Loucy (cell line): ENCODE results near the gene ZNF471.

ENCODE experiments used
- H2AFZ ChIP-seq: fragments of 200-600 bp; sonication (generic); 2 replicates; pipeline ENCODE4 v1.6.0; 2016; ENCODE audit warnings: antibody characterized with exemption, mild to moderate bottlenecking, low read length, moderate library complexity
- H3F3A ChIP-seq: fragments of 200-600 bp; 2 replicates; pipeline ENCODE4 v1.6.0; 2016; ENCODE audit warnings: antibody characterized with exemption, low read depth, mild to moderate bottlenecking
- H3K27me3 ChIP-seq: fragments of 200-600 bp; sonication (generic); 2 replicates; pipeline ENCODE4 v1.6.1; 2014; ENCODE audit warnings: low read length, mild to moderate bottlenecking; ENCODE audit not compliant: insufficient read depth, poor library complexity, severe bottlenecking
- H3K36me3 ChIP-seq: fragments of 200-600 bp; sonication (generic); 2 replicates; pipeline ENCODE4 v1.6.1; 2016; ENCODE audit warnings: low read length; ENCODE audit not compliant: insufficient read depth
- H3K4me1 ChIP-seq: fragments of 200-600 bp; sonication (generic); 2 replicates; pipeline ENCODE4 v1.5.1; 2014; ENCODE audit warnings: low read length, mild to moderate bottlenecking; ENCODE audit not compliant: insufficient read depth, poor library complexity, severe bottlenecking
- H3K4me2 ChIP-seq: fragments of 200-600 bp; sonication (generic); 2 replicates; pipeline ENCODE4 v1.6.0; 2014; ENCODE audit warnings: antibody characterized with exemption, low read length, low read depth, mild to moderate bottlenecking; ENCODE audit not compliant: poor library complexity, severe bottlenecking
- H3K4me3 ChIP-seq: fragments of 200-600 bp; sonication (generic); 2 replicates; pipeline ENCODE4 v1.5.1; 2014; ENCODE audit warnings: low read length, mild to moderate bottlenecking, mixed read lengths; ENCODE audit not compliant: poor library complexity, severe bottlenecking
- H3K79me2 ChIP-seq: fragments of 200-600 bp; sonication (generic); 2 replicates; pipeline ENCODE4 v1.6.1; 2014; ENCODE audit warnings: low read length; ENCODE audit not compliant: insufficient read depth
- H3K9ac ChIP-seq: fragments of 200-600 bp; sonication (generic); 2 replicates; pipeline ENCODE4 v1.6.0; 2014; ENCODE audit warnings: mild to moderate bottlenecking, low read depth, low read length, moderate library complexity; ENCODE audit not compliant: poor library complexity, severe bottlenecking
- H3K9me2 ChIP-seq: fragments of 200-600 bp; sonication (generic); replicated peaks from 2 replicates; pipeline ENCODE4 v1.6.1; 2016; ENCODE audit warnings: low read depth, low read length, mixed read lengths
- H3K9me3 ChIP-seq: fragments of 200-600 bp; sonication (generic); 2 replicates; pipeline ENCODE4 v1.6.1; 2014; ENCODE audit warnings: mild to moderate bottlenecking, antibody characterized with exemption, low read length, low read depth; ENCODE audit not compliant: insufficient read depth
- H4K20me1 ChIP-seq: fragments of 200-600 bp; sonication (generic); 2 replicates; pipeline ENCODE4 v1.6.0; 2014; ENCODE audit warnings: antibody characterized with exemption, low read length, mild to moderate bottlenecking; ENCODE audit not compliant: insufficient read depth, poor library complexity, severe bottlenecking
- CTCF ChIP-seq: fragments of 200-600 bp; sonication (generic); conservative IDR thresholded peaks from 2 replicates; pipeline ENCODE4 v1.5.1; 2014; ENCODE audit warnings: mild to moderate bottlenecking, antibody characterized with exemption, low read length
- EZH2phosphoT487 ChIP-seq: fragments of 200-600 bp; IDR thresholded peaks from 2 replicates; pipeline ENCODE4 v1.6.1; 2018; ENCODE audit warnings: antibody characterized with exemption, mild to moderate bottlenecking, moderate library complexity, borderline replicate concordance

Gene ZNF471

DNA sequence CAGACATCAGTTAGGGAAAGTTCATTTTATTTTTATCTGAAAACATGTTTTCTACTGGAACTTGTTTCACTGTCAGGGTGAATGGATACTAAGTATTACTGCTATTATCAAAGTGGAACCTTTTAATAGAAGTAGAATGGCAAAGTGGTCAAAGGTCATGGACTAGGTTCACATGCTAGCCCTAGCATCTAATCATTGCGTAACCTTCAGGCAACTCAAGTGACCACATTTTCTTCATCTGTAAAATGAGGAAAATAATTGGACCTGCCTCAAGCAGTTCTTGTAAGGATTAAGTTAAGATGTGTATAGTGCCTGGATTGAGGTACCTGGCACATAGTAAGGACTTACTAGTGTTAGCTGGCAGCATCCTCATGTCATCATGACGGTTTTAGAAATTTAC, 36.1 kb downstream of the ZNF471 start:
- Histone ChIP-seq H3K27me3 (no peaks in the 10 kb centered on the region), H3K9me2 (no peaks in the 10 kb centered on the region), H3K36me3 (peaks cover 18% of the 10 kb centered on the region; the same call in 1 of the 2 replicates)

GRCh38 chr19:56547535-56547934, 39.9 kb downstream of the ZNF471 start:
- H3F3A ChIP-seq = no peaks in the 10 kb centered on the region
- no peaks in the 10 kb centered on the region for H3K9me2 ChIP-seq
- H3K4me1 ChIP-seq = peaks cover 8% of the 10 kb centered on the region
- H2AFZ ChIP-seq = no peak overlapping the region
- no peaks in the 10 kb centered on the region for H4K20me1 ChIP-seq
- H3K9me3 ChIP-seq = 0 out of 2 replicates have a peak, but pooled peaks cover 2% of the 10 kb centered on the region
- no peaks in the 10 kb centered on the region for H3K27me3 ChIP-seq
- peaks cover 6% of the 10 kb centered on the region; the same call in 1 of the 2 replicates for H3K79me2 ChIP-seq
- H3K9ac ChIP-seq = no peak overlapping the region
- no peak overlapping the region for H3K4me3 ChIP-seq
- H3K36me3 ChIP-seq = peaks cover 49% of the 10 kb centered on the region; the same call in 1 of the 2 replicates
- TF ChIP-seq EZH2phosphoT487 = no peak
- peak; percentile 48 for TF ChIP-seq CTCF
- H3K4me2 ChIP-seq = no peak overlapping the region

More for the DNA sequence above, 36.1 kb downstream of the ZNF471 start:
- H3K4me1 ChIP-seq = peaks cover 32% of the 10 kb centered on the region
- H3F3A ChIP-seq = no peaks in the 10 kb centered on the region
- no peak overlapping the region for H2AFZ ChIP-seq
- H4K20me1 ChIP-seq = no peaks in the 10 kb centered on the region
- peaks cover 20% of the 10 kb centered on the region; the same call in 1 of the 2 replicates for H3K79me2 ChIP-seq
- TF ChIP-seq EZH2phosphoT487 (no peak), CTCF (no peak)
- H3K9me3 ChIP-seq = 0 out of 2 replicates have a peak, but pooled peaks cover 2% of the 10 kb centered on the region
- H3K4me3 ChIP-seq = no peak overlapping the region
- peak overlapping the region; percentile 14 for H3K4me2 ChIP-seq
- no peak overlapping the region for H3K9ac ChIP-seq

DNA sequence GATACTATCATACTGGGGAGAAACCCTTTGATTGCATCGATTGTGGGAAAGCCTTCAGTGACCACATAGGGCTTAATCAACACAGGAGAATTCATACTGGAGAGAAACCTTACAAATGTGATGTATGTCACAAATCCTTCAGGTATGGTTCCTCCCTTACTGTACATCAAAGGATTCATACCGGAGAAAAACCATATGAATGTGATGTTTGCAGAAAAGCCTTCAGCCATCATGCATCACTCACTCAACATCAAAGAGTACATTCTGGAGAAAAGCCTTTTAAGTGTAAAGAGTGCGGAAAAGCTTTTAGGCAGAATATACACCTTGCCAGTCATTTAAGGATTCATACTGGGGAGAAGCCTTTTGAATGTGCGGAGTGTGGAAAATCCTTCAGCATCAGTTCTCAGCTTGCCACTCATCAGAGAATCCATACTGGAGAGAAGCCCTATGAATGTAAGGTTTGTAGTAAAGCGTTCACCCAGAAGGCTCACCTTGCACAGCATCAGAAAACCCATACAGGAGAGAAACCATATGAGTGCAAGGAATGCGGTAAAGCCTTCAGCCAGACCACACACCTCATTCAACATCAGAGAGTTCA, 46.7 kb downstream of the ZNF471 start:
- Histone ChIP-seq H2AFZ (no peak overlapping the region), H3K4me2 (no peak overlapping the region), H3K27me3 (no peaks in the 10 kb centered on the region), H3K79me2 (no peaks in the 10 kb centered on the region), H3K4me3 (no peak overlapping the region), H3K9me2 (no peaks in the 10 kb centered on the region), H3K9ac (no peak overlapping the region), H3K9me3 (peaks cover 36% of the 10 kb centered on the region), H3K36me3 (peaks cover 48% of the 10 kb centered on the region), H4K20me1 (no peaks in the 10 kb centered on the region), H3F3A (no peaks in the 10 kb centered on the region), H3K4me1 (no peaks in the 10 kb centered on the region)
- no peak for TF ChIP-seq CTCF
- no peak for TF ChIP-seq EZH2phosphoT487
